Measurements from ENCODE around the gene ARHGDIA.

The ARHGDIA gene

DNA sequence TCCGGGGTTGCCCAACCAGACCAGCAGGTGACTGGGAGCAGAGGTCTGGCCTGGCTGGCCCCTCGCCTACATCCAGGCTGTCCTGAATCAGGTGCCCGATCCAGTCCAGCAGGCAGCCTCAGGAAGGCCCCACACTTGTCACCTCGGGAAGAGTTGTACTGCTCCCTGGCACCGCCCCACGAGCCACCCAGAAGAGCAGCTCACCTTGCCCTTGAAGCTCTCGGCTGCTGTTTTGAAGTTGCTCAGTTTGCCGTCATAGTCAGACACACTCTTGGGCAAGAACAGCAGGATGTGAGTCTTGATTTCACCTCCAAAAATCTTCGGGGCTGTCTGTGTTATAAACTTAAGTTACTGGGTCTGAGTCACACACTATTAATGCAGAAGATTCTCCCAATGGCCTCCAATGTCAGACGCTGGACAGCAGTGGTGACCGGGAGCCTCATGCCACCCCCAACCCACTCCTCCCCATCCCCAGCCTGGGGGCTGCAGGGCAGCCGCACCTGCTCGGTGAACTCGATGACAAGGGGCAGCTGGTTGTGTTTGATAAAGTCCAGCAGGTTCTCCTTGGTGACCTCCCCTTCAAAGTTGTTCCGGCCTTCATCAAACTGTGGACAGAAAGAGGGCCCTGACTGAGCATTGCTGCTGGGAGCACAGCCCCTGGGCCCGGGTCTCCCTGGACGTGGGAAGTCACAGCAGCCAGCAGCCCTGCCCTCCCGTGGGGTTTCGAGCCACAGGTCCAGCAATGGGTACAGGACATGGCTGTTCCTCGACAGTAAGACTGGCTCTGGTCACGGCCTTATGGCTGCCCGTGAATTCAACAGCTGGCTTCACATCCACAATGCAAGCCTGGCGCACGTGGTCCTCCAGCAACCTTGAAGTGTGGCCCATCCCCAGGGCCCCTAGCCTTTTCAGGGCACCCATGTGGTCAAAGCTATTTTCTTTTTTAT, 24.1 kb downstream of the ARHGDIA start:
- H3K4me2 ChIP-seq (ENCODE audit: low read length): no peak overlapping the region
- no peak overlapping the region for H3K23ac ChIP-seq (ENCODE audit: low read length)
- H3K27me3 ChIP-seq (ENCODE audit: insufficient read depth, low read length): no peaks in the 10 kb centered on the region
- H3K9me3 ChIP-seq (ENCODE audit: insufficient read depth, low read depth, low read length): peaks cover 2% of the 10 kb centered on the region
- H3K36me3 ChIP-seq (ENCODE audit: control insufficient read depth in 1 of 2, insufficient read depth in 2 of 2, low read length in 2 of 2): peaks cover 82 to 86% of the 10 kb centered on the region in 2 experiments
- no CpG with 5 or more reads among the region's 24 CpGs for WGBS (ENCODE audit: extremely low coverage, insufficient coverage, insufficient read length)
- H4K8ac ChIP-seq (ENCODE audit: low read depth, low read length): no peak overlapping the region
- H3K27ac ChIP-seq (ENCODE audit: low read depth, low read length): no peak overlapping the region
- H3K4me3 ChIP-seq (ENCODE audit: low read depth, low read length): no peak overlapping the region
- H3K4me1 ChIP-seq (ENCODE audit: control insufficient read depth in 1 of 2, insufficient read depth in 2 of 2, low read length in 2 of 2): no peaks in the 10 kb centered on the region
- H3K4ac ChIP-seq (ENCODE audit: low read depth, low read length): no peak overlapping the region
- H2BK5ac ChIP-seq (ENCODE audit: low read depth, low read length, poor library complexity): no peak overlapping the region
- no peak for DNase-seq
- H4K12ac ChIP-seq (ENCODE audit: low read depth, low read length): no peak overlapping the region
- H2AK5ac ChIP-seq (ENCODE audit: low read length): no peak overlapping the region
- no peaks in the 10 kb centered on the region for H3K79me1 ChIP-seq (ENCODE audit: low read length)
- no peak overlapping the region for H2BK120ac ChIP-seq (ENCODE audit: insufficient read depth, low read length, poor library complexity)
- H3K79me2 ChIP-seq (ENCODE audit: control insufficient read depth, insufficient read depth, low read length, poor library complexity): no peaks in the 10 kb centered on the region
- no peak overlapping the region for H3K9ac ChIP-seq (ENCODE audit: low read length)
- H3K14ac ChIP-seq (ENCODE audit: low read length): no peak overlapping the region
- H2AFZ ChIP-seq (ENCODE audit: insufficient read depth, low read length, poor library complexity): no peak overlapping the region
- no peak overlapping the region for H3K18ac ChIP-seq (ENCODE audit: low read length)
- H4K91ac ChIP-seq (ENCODE audit: low read depth, low read length): no peak overlapping the region
- no peak overlapping the region for H2BK12ac ChIP-seq (ENCODE audit: low read length)

- Histone ChIP-seq H2AFZ (ENCODE audit: insufficient read depth, low read length, poor library complexity) (no peak overlapping the region), H2BK5ac (ENCODE audit: low read depth, low read length, poor library complexity) (no peak overlapping the region), H4K12ac (ENCODE audit: low read depth, low read length) (no peak overlapping the region), H3K18ac (ENCODE audit: low read length) (no peak overlapping the region), H3K4me3 (ENCODE audit: low read depth, low read length) (no peak overlapping the region), H3K14ac (ENCODE audit: low read length) (no peak overlapping the region), H3K9ac (ENCODE audit: low read length) (no peak overlapping the region), H2BK12ac (ENCODE audit: low read length) (no peak overlapping the region), H3K23ac (ENCODE audit: low read length) (no peak overlapping the region), H3K27me3 (ENCODE audit: insufficient read depth, low read length) (no peaks in the 10 kb centered on the region), H2AK5ac (ENCODE audit: low read length) (no peak overlapping the region), H3K79me2 (ENCODE audit: control insufficient read depth, insufficient read depth, low read length, poor library complexity) (no peaks in the 10 kb centered on the region), H4K8ac (ENCODE audit: low read depth, low read length) (no peak overlapping the region), H4K91ac (ENCODE audit: low read depth, low read length) (no peak overlapping the region), H3K4me1 (ENCODE audit: control insufficient read depth in 1 of 2, insufficient read depth in 2 of 2, low read length in 2 of 2) (peaks cover 0 to 6% of the 10 kb centered on the region in 2 experiments), H3K4me2 (ENCODE audit: low read length) (no peak overlapping the region), H3K4ac (ENCODE audit: low read depth, low read length) (no peak overlapping the region), H3K36me3 (ENCODE audit: control insufficient read depth in 1 of 2, insufficient read depth in 2 of 2, low read length in 2 of 2) (peaks cover 76 to 77% of the 10 kb centered on the region in 2 experiments), H3K79me1 (ENCODE audit: low read length) (no peaks in the 10 kb centered on the region), H3K9me3 (ENCODE audit: insufficient read depth, low read depth, low read length) (peaks cover 4% of the 10 kb centered on the region), H2BK120ac (ENCODE audit: insufficient read depth, low read length, poor library complexity) (no peak overlapping the region), H3K27ac (ENCODE audit: low read depth, low read length) (no peak overlapping the region)
- WGBS (ENCODE audit: extremely low coverage, insufficient coverage, insufficient read length): no CpG with 5 or more reads among the region's 38 CpGs
- DNase-seq: no peak
These were observed 25.0 kb downstream of the ARHGDIA start for GRCh38 chr17:81845881-81846742.

DNA sequence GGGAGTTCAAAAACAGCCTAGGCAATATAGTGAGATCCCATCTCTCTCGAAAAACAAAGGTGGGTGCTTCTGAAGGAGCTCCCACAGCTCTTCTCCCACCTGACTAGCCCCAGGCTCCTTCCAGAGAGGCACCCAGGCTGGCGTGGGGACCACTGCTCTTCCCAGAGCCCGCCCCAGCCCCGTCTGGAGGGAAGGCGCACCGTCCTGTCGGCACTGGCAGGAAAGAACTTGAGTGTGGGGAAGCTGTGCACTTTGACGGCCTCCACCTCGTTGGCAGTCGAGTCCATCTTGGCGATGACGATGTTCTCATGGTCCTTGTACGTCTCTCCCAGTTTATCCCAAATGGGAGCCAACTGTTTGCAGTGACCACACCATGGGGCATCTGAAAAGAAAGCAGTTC, 25.8 kb downstream of the ARHGDIA start:
- Histone ChIP-seq H3K27ac (ENCODE audit: low read depth, low read length) (no peak overlapping the region), H2AK5ac (ENCODE audit: low read length) (no peak overlapping the region), H4K8ac (ENCODE audit: low read depth, low read length) (no peak overlapping the region), H2BK120ac (ENCODE audit: insufficient read depth, low read length, poor library complexity) (no peak overlapping the region), H2BK12ac (ENCODE audit: low read length) (no peak overlapping the region), H3K27me3 (ENCODE audit: insufficient read depth, low read length) (no peaks in the 10 kb centered on the region), H4K91ac (ENCODE audit: low read depth, low read length) (no peak overlapping the region), H3K4me2 (ENCODE audit: low read length) (no peak overlapping the region), H3K79me2 (ENCODE audit: control insufficient read depth, insufficient read depth, low read length, poor library complexity) (no peaks in the 10 kb centered on the region), H3K18ac (ENCODE audit: low read length) (no peak overlapping the region), H2BK5ac (ENCODE audit: low read depth, low read length, poor library complexity) (no peak overlapping the region), H3K4me3 (ENCODE audit: low read depth, low read length) (no peak overlapping the region), H3K9me3 (ENCODE audit: insufficient read depth, low read depth, low read length) (peaks cover 4% of the 10 kb centered on the region), H3K4me1 (ENCODE audit: control insufficient read depth in 1 of 2, insufficient read depth in 2 of 2, low read length in 2 of 2) (peaks cover 6 to 10% of the 10 kb centered on the region in 2 experiments), H3K14ac (ENCODE audit: low read length) (no peak overlapping the region), H2AFZ (ENCODE audit: insufficient read depth, low read length, poor library complexity) (no peak overlapping the region), H3K79me1 (ENCODE audit: low read length) (no peaks in the 10 kb centered on the region), H3K4ac (ENCODE audit: low read depth, low read length) (no peak overlapping the region), H4K12ac (ENCODE audit: low read depth, low read length) (peak overlapping the region; percentile 34), H3K9ac (ENCODE audit: low read length) (no peak overlapping the region), H3K36me3 (ENCODE audit: control insufficient read depth in 1 of 2, insufficient read depth in 2 of 2, low read length in 2 of 2) (peaks cover 70 to 72% of the 10 kb centered on the region in 2 experiments), H3K23ac (ENCODE audit: low read length) (no peak overlapping the region)
- no CpG with 5 or more reads among the region's 13 CpGs for WGBS (ENCODE audit: extremely low coverage, insufficient coverage, insufficient read length)
- DNase-seq: no peak

- H4K8ac ChIP-seq (ENCODE audit: low read depth, low read length): no peak overlapping the region
- H3K27me3 ChIP-seq (ENCODE audit: insufficient read depth, low read length): no peaks in the 10 kb centered on the region
- no peak overlapping the region for H3K27ac ChIP-seq (ENCODE audit: low read depth, low read length)
- no peak overlapping the region for H3K4me3 ChIP-seq (ENCODE audit: low read depth, low read length)
- peaks cover 4% of the 10 kb centered on the region for H3K9me3 ChIP-seq (ENCODE audit: insufficient read depth, low read depth, low read length)
- no peaks in the 10 kb centered on the region for H3K79me2 ChIP-seq (ENCODE audit: control insufficient read depth, insufficient read depth, low read length, poor library complexity)
- no peak overlapping the region for H3K23ac ChIP-seq (ENCODE audit: low read length)
- no peak for DNase-seq
- no peak overlapping the region for H2BK12ac ChIP-seq (ENCODE audit: low read length)
- H2BK120ac ChIP-seq (ENCODE audit: insufficient read depth, low read length, poor library complexity): no peak overlapping the region
- no peak overlapping the region for H3K18ac ChIP-seq (ENCODE audit: low read length)
- H2AK5ac ChIP-seq (ENCODE audit: low read length): no peak overlapping the region
- H4K91ac ChIP-seq (ENCODE audit: low read depth, low read length): no peak overlapping the region
- no peak overlapping the region for H4K12ac ChIP-seq (ENCODE audit: low read depth, low read length)
- H3K79me1 ChIP-seq (ENCODE audit: low read length): no peaks in the 10 kb centered on the region
- no peak overlapping the region for H2AFZ ChIP-seq (ENCODE audit: insufficient read depth, low read length, poor library complexity)
- no peak overlapping the region for H3K4ac ChIP-seq (ENCODE audit: low read depth, low read length)
- peaks cover 6 to 10% of the 10 kb centered on the region in 2 experiments for H3K4me1 ChIP-seq (ENCODE audit: control insufficient read depth in 1 of 2, insufficient read depth in 2 of 2, low read length in 2 of 2)
- H3K4me2 ChIP-seq (ENCODE audit: low read length): no peak overlapping the region
- no peak overlapping the region for H3K9ac ChIP-seq (ENCODE audit: low read length)
- peaks cover 68 to 70% of the 10 kb centered on the region in 2 experiments for H3K36me3 ChIP-seq (ENCODE audit: control insufficient read depth in 1 of 2, insufficient read depth in 2 of 2, low read length in 2 of 2)
- H3K14ac ChIP-seq (ENCODE audit: low read length): no peak overlapping the region
- no CpG with 5 or more reads among the region's 13 CpGs for WGBS (ENCODE audit: extremely low coverage, insufficient coverage, insufficient read length)
- H2BK5ac ChIP-seq (ENCODE audit: low read depth, low read length, poor library complexity): no peak overlapping the region
These were observed 26.2 kb downstream of the ARHGDIA start for GRCh38 chr17:81844887-81845286.
